ENCODE data around the gene MRTFB.

GRCh38 chr16:14314116-14314515 is 243.0 kb downstream of the MRTFB start:
- TF ChIP-seq POLR2A (IDR thresholded peaks at IDR 0.05), result no peak
- no peak for TF ChIP-seq CTCF (IDR thresholded peaks at IDR 0.05)

Measured in lower leg skin (tissue), 3 donors.